Measurements from ENCODE around the gene NET1. TPM values are rescaled to one million over a fixed set of nuclear protein-coding genes. Genes with fewer than 3 reads are reported as not detected.

The NET1 gene
- total and polyA plus RNA-seq, 2 experiments from 2014 or later, result 36.5 to 42.9 TPM

DNA sequence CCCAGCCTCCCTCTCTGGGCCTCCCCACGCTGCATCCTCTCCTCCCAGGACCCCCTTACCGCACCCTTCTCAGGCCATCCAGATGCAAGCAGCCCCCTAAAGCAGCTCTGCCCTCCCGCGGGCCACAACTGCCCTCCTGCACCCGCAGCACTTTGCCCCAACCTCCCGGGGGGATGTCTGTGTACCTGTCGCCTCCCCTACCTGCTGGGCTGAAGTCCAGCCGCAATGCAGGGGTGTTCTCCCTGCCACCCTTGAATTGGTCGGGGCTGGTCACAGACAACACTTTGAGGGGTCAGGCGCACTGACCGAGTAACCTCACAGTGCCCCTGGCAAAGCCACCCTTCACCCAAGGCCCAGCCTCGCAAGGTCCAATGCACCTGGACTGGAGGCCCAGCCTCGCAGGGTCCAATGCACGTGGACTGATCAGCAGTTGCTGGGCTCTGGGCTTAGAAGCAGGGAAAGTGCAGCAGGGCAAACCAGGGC, 95.3 kb downstream of the NET1 start:
- no peaks in the 10 kb centered on the region for H3K79me2 ChIP-seq (ENCODE audit: insufficient read depth)
- no peaks in the 10 kb centered on the region for H3K9me2 ChIP-seq (ENCODE audit: insufficient read depth)
- H4K20me1 ChIP-seq (ENCODE audit: insufficient read depth), result no peaks in the 10 kb centered on the region
- no peaks in the 10 kb centered on the region for H3K36me3 ChIP-seq (ENCODE audit: low read depth)
- 88% methylated on average over 13 to 14 of the region's 14 CpGs for WGBS, 2 experiments (ENCODE audit: low coverage in 1 of 2, low lambda C conversion rate in 2 of 2, missing lambda C conversion rate in 2 of 2)
- H3K4me3 ChIP-seq, result no peak overlapping the region
- no peak overlapping the region for H3K9ac ChIP-seq
- no peak for DNase-seq
- no peaks in the 10 kb centered on the region for H3K27me3 ChIP-seq (replicated peaks; ENCODE audit: insufficient read depth)
- in situ Hi-C loops (cut with MboI), result no loop called here
- H3K4me2 ChIP-seq (ENCODE audit: unreplicated experiment), result no peak overlapping the region
- H3F3A ChIP-seq (ENCODE audit: insufficient read depth), result no peaks in the 10 kb centered on the region
- H3K9me3 ChIP-seq (ENCODE audit: low read depth), result no peaks in the 10 kb centered on the region
- H3K27ac ChIP-seq, result no peak overlapping the region
- H2AFZ ChIP-seq, result no peak overlapping the region
- H3K4me1 ChIP-seq (ENCODE audit: insufficient read depth), result no peaks in the 10 kb centered on the region
- TF ChIP-seq EZH2 (IDR thresholded peaks at IDR 0.05; ENCODE audit: insufficient read depth, poor library complexity, severe bottlenecking) (no peak), EZH2phosphoT487 (IDR thresholded peaks at IDR 0.05; ENCODE audit: insufficient read depth, low read depth) (no peak)

- Histone ChIP-seq H3K36me3 (ENCODE audit: low read depth) (no peaks in the 10 kb centered on the region), H3K79me2 (ENCODE audit: insufficient read depth) (no peaks in the 10 kb centered on the region), H3K27ac (no peak overlapping the region), H3K9ac (no peak overlapping the region), H3K27me3 (replicated peaks; ENCODE audit: insufficient read depth) (no peaks in the 10 kb centered on the region), H2AFZ (no peak overlapping the region), H3K4me3 (no peak overlapping the region), H3K9me2 (ENCODE audit: insufficient read depth) (no peaks in the 10 kb centered on the region), H3F3A (ENCODE audit: insufficient read depth) (no peaks in the 10 kb centered on the region), H4K20me1 (ENCODE audit: insufficient read depth) (no peaks in the 10 kb centered on the region), H3K4me2 (ENCODE audit: unreplicated experiment) (no peak overlapping the region), H3K4me1 (ENCODE audit: insufficient read depth) (no peaks in the 10 kb centered on the region), H3K9me3 (ENCODE audit: low read depth) (no peaks in the 10 kb centered on the region)
- 81 to 84% methylated on average over 18 of the region's 18 CpGs for WGBS, 2 experiments (ENCODE audit: low coverage in 1 of 2, low lambda C conversion rate in 2 of 2, missing lambda C conversion rate in 2 of 2)
- TF ChIP-seq EZH2 (IDR thresholded peaks at IDR 0.05; ENCODE audit: insufficient read depth, poor library complexity, severe bottlenecking), result no peak
- TF ChIP-seq EZH2phosphoT487 (IDR thresholded peaks at IDR 0.05; ENCODE audit: insufficient read depth, low read depth), result no peak
- no peak for DNase-seq
- in situ Hi-C loops (cut with MboI), result no loop called here
These were observed 95.8 kb downstream of the NET1 start for GRCh38 chr10:5508161-5508604.

Other genes with a start within 250 kb of the NET1 start
- gene AKR1C8, start 227.4 kb upstream of the NET1 start, total RNA-seq (2014; rRNA removed; shearing (Covaris generic)), result not detected in 2 replicates
- gene AKR1C8, start 227.4 kb upstream of the NET1 start, polyA plus RNA-seq (2016; fragmentation: Nextera tagmentation; extraction: Ambion mirVana), result not detected in 2 replicates
- not detected in 2 replicates for gene AKR1C4, start 215.7 kb upstream of the NET1 start, total RNA-seq (2014; rRNA removed; shearing (Covaris generic))
- gene AKR1C4, start 215.7 kb upstream of the NET1 start, polyA plus RNA-seq (2016; fragmentation: Nextera tagmentation; extraction: Ambion mirVana), result not detected in 2 replicates
- gene UCN3, start 47.6 kb upstream of the NET1 start, total RNA-seq (2014; rRNA removed; shearing (Covaris generic)), result not detected in 2 replicates
- not detected in 2 replicates for gene UCN3, start 47.6 kb upstream of the NET1 start, polyA plus RNA-seq (2016; fragmentation: Nextera tagmentation; extraction: Ambion mirVana)
- not detected in 2 replicates for gene TUBAL3, start 7.7 kb upstream of the NET1 start, total RNA-seq (2014; rRNA removed; shearing (Covaris generic))
- gene TUBAL3, start 7.7 kb upstream of the NET1 start, polyA plus RNA-seq (2016; fragmentation: Nextera tagmentation; extraction: Ambion mirVana), result not detected in 2 replicates
- not detected in 2 replicates for gene CALML5, start 87.0 kb downstream of the NET1 start, total RNA-seq (2014; rRNA removed; shearing (Covaris generic))
- gene CALML5, start 87.0 kb downstream of the NET1 start, polyA plus RNA-seq (2016; fragmentation: Nextera tagmentation; extraction: Ambion mirVana), result not detected in 2 replicates
- not detected in 2 replicates for gene CALML3, start 112.4 kb downstream of the NET1 start, total RNA-seq (2014; rRNA removed; shearing (Covaris generic))
- gene CALML3, start 112.4 kb downstream of the NET1 start, polyA plus RNA-seq (2016; fragmentation: Nextera tagmentation; extraction: Ambion mirVana), result not detected in 2 replicates

All from GM23248 (cell line).